ENCODE data around the gene EIF2D.
"Not testable (repeated sequence)": the region's sequence is repeated elsewhere in the genome, so short reads cannot be mapped to it uniquely, and the experiment has no call there.

The EIF2D gene

GRCh38 chr1:206633708-206634121 lies 21.4 kb upstream of the EIF2D start:
- Histone ChIP-seq H3K27me3 (ENCODE audit: control insufficient read depth, insufficient read depth, low read length) (no peaks in the 10 kb centered on the region), H3K4me1 (ENCODE audit: control insufficient read depth, insufficient read depth, low read length) (peaks cover 15% of the 10 kb centered on the region), H3K4me3 (ENCODE audit: low read length) (no peak overlapping the region), H3K9ac (ENCODE audit: low read length) (no peak overlapping the region), H3K36me3 (ENCODE audit: control insufficient read depth, insufficient read depth, low read length) (no peaks in the 10 kb centered on the region), H3K9me3 (ENCODE audit: control insufficient read depth, low read length) (no peaks in the 10 kb centered on the region)

GRCh38 chr1:206631085-206631509 lies 18.8 kb upstream of the EIF2D start:
- Histone ChIP-seq H3K36me3 (ENCODE audit: control insufficient read depth, insufficient read depth, low read length) (no peaks in the 10 kb centered on the region), H3K4me3 (ENCODE audit: low read length) (no peak overlapping the region), H3K9ac (ENCODE audit: low read length) (no peak overlapping the region), H3K9me3 (ENCODE audit: control insufficient read depth, low read length) (no peaks in the 10 kb centered on the region), H3K27me3 (ENCODE audit: control insufficient read depth, insufficient read depth, low read length) (no peaks in the 10 kb centered on the region), H3K4me1 (ENCODE audit: control insufficient read depth, insufficient read depth, low read length) (peaks cover 13% of the 10 kb centered on the region)

GRCh38 chr1:206628916-206629315 lies 16.7 kb upstream of the EIF2D start:
- Histone ChIP-seq H3K4me3 (ENCODE audit: low read length) (no peak overlapping the region), H3K9me3 (ENCODE audit: control insufficient read depth, low read length) (no peaks in the 10 kb centered on the region)

GRCh38 chr1:206626396-206626795 lies 14.1 kb upstream of the EIF2D start:
- H3K9ac ChIP-seq (ENCODE audit: low read length); H3K4me1 ChIP-seq (ENCODE audit: control insufficient read depth, insufficient read depth, low read length); H3K27me3 ChIP-seq (ENCODE audit: control insufficient read depth, insufficient read depth, low read length); H3K9me3 ChIP-seq (ENCODE audit: control insufficient read depth, low read length); H3K36me3 ChIP-seq (ENCODE audit: control insufficient read depth, insufficient read depth, low read length); H3K4me3 ChIP-seq (ENCODE audit: low read length): not testable (repeated sequence)

More at GRCh38 chr1:206628916-206629315, 16.7 kb upstream of the EIF2D start:
- Histone ChIP-seq H3K36me3 (ENCODE audit: control insufficient read depth, insufficient read depth, low read length) (no peaks in the 10 kb centered on the region), H3K27me3 (ENCODE audit: control insufficient read depth, insufficient read depth, low read length) (no peaks in the 10 kb centered on the region), H3K4me1 (ENCODE audit: control insufficient read depth, insufficient read depth, low read length) (no peaks in the 10 kb centered on the region), H3K9ac (ENCODE audit: low read length) (no peak overlapping the region)

GRCh38 chr1:206609229-206609991 lies 2.9 kb downstream of the EIF2D start:
- Histone ChIP-seq H3K36me3 (ENCODE audit: control insufficient read depth, insufficient read depth, low read length) (no peaks in the 10 kb centered on the region), H3K9ac (ENCODE audit: low read length) (no peak overlapping the region), H3K9me3 (ENCODE audit: control insufficient read depth, low read length) (no peaks in the 10 kb centered on the region), H3K4me1 (ENCODE audit: control insufficient read depth, insufficient read depth, low read length) (peaks cover 8% of the 10 kb centered on the region), H3K4me3 (ENCODE audit: low read length) (no peak overlapping the region), H3K27me3 (ENCODE audit: control insufficient read depth, insufficient read depth, low read length) (no peaks in the 10 kb centered on the region)

GRCh38 chr1:206608108-206608698 lies 4.1 kb downstream of the EIF2D start:
- Histone ChIP-seq H3K9me3 (ENCODE audit: control insufficient read depth, low read length) (no peaks in the 10 kb centered on the region), H3K9ac (ENCODE audit: low read length) (no peak overlapping the region), H3K36me3 (ENCODE audit: control insufficient read depth, insufficient read depth, low read length) (no peaks in the 10 kb centered on the region), H3K4me3 (ENCODE audit: low read length) (no peak overlapping the region), H3K4me1 (ENCODE audit: control insufficient read depth, insufficient read depth, low read length) (peaks cover 8% of the 10 kb centered on the region), H3K27me3 (ENCODE audit: control insufficient read depth, insufficient read depth, low read length) (no peaks in the 10 kb centered on the region)

GRCh38 chr1:206606867-206607266 lies 5.4 kb downstream of the EIF2D start:
- Histone ChIP-seq H3K9ac (ENCODE audit: low read length) (no peak overlapping the region), H3K36me3 (ENCODE audit: control insufficient read depth, insufficient read depth, low read length) (no peaks in the 10 kb centered on the region), H3K27me3 (ENCODE audit: control insufficient read depth, insufficient read depth, low read length) (no peaks in the 10 kb centered on the region), H3K4me1 (ENCODE audit: control insufficient read depth, insufficient read depth, low read length) (peaks cover 6% of the 10 kb centered on the region), H3K4me3 (ENCODE audit: low read length) (no peak overlapping the region), H3K9me3 (ENCODE audit: control insufficient read depth, low read length) (no peaks in the 10 kb centered on the region)

GRCh38 chr1:206604861-206605260 lies 7.4 kb downstream of the EIF2D start:
- H3K4me3 ChIP-seq (ENCODE audit: low read length): no peak overlapping the region
- H3K27me3 ChIP-seq (ENCODE audit: control insufficient read depth, insufficient read depth, low read length): no peaks in the 10 kb centered on the region
- no peaks in the 10 kb centered on the region for H3K36me3 ChIP-seq (ENCODE audit: control insufficient read depth, insufficient read depth, low read length)
- no peaks in the 10 kb centered on the region for H3K9me3 ChIP-seq (ENCODE audit: control insufficient read depth, low read length)
- H3K9ac ChIP-seq (ENCODE audit: low read length): no peak overlapping the region
- no peaks in the 10 kb centered on the region for H3K4me1 ChIP-seq (ENCODE audit: control insufficient read depth, insufficient read depth, low read length)

- Histone ChIP-seq H3K9me3 (ENCODE audit: control insufficient read depth, low read length) (no peaks in the 10 kb centered on the region), H3K9ac (ENCODE audit: low read length) (no peak overlapping the region), H3K36me3 (ENCODE audit: control insufficient read depth, insufficient read depth, low read length) (peaks cover 7% of the 10 kb centered on the region), H3K4me1 (ENCODE audit: control insufficient read depth, insufficient read depth, low read length) (no peaks in the 10 kb centered on the region), H3K27me3 (ENCODE audit: control insufficient read depth, insufficient read depth, low read length) (no peaks in the 10 kb centered on the region), H3K4me3 (ENCODE audit: low read length) (no peak overlapping the region)
These were observed 11.7 kb downstream of the EIF2D start for GRCh38 chr1:206600527-206600926.

GRCh38 chr1:206596319-206596666 lies 16.0 kb downstream of the EIF2D start:
- no peaks in the 10 kb centered on the region for H3K4me1 ChIP-seq (ENCODE audit: control insufficient read depth, insufficient read depth, low read length)
- no peaks in the 10 kb centered on the region for H3K27me3 ChIP-seq (ENCODE audit: control insufficient read depth, insufficient read depth, low read length)
- peaks cover 7% of the 10 kb centered on the region for H3K36me3 ChIP-seq (ENCODE audit: control insufficient read depth, insufficient read depth, low read length)
- no peaks in the 10 kb centered on the region for H3K9me3 ChIP-seq (ENCODE audit: control insufficient read depth, low read length)
- no peak overlapping the region for H3K9ac ChIP-seq (ENCODE audit: low read length)
- no peak overlapping the region for H3K4me3 ChIP-seq (ENCODE audit: low read length)

GRCh38 chr1:206595581-206596318 lies 16.5 kb downstream of the EIF2D start:
- H3K4me3 ChIP-seq (ENCODE audit: low read length): no peak overlapping the region

GRCh38 chr1:206593351-206593925 lies 18.8 kb downstream of the EIF2D start:
- Histone ChIP-seq H3K9me3 (ENCODE audit: control insufficient read depth, low read length) (no peaks in the 10 kb centered on the region), H3K4me3 (ENCODE audit: low read length) (no peak overlapping the region), H3K9ac (ENCODE audit: low read length) (no peak overlapping the region), H3K36me3 (ENCODE audit: control insufficient read depth, insufficient read depth, low read length) (peaks cover 7% of the 10 kb centered on the region), H3K27me3 (ENCODE audit: control insufficient read depth, insufficient read depth, low read length) (no peaks in the 10 kb centered on the region), H3K4me1 (ENCODE audit: control insufficient read depth, insufficient read depth, low read length) (no peaks in the 10 kb centered on the region)

More at GRCh38 chr1:206595581-206596318, 16.5 kb downstream of the EIF2D start:
- no peaks in the 10 kb centered on the region for H3K27me3 ChIP-seq (ENCODE audit: control insufficient read depth, insufficient read depth, low read length)
- H3K9me3 ChIP-seq (ENCODE audit: control insufficient read depth, low read length): no peaks in the 10 kb centered on the region
- no peak overlapping the region for H3K9ac ChIP-seq (ENCODE audit: low read length)
- peaks cover 7% of the 10 kb centered on the region for H3K36me3 ChIP-seq (ENCODE audit: control insufficient read depth, insufficient read depth, low read length)
- no peaks in the 10 kb centered on the region for H3K4me1 ChIP-seq (ENCODE audit: control insufficient read depth, insufficient read depth, low read length)
